PFSK-1 (cell line): Measurements from ENCODE around the gene SLC35G3.

Experiments
- FOXP2 ChIP-seq: optimal IDR thresholded peaks from 2 replicates; pipeline ENCODE3; 2011; ENCODE audit warnings: borderline replicate concordance, control low read depth, inconsistent platforms; ENCODE audit not compliant: insufficient read depth; ENCODE audit errors: extremely low read length, extremely low read depth
- POLR2AphosphoS5 ChIP-seq: IDR thresholded peaks from 2 replicates; pipeline ENCODE4 v1.6.1; 2012; ENCODE audit warnings: low read depth, mild to moderate bottlenecking, control low read depth, low read length, moderate library complexity
- REST ChIP-seq, 2 experiments: IDR thresholded peaks; 2 replicates each; pipeline versions ENCODE4 v1.6.1 to v1.8.0; 2011 to 2012; ENCODE audit warnings: low read depth in 2 of 2, low read length in 2 of 2, control low read depth in 1 of 2, inconsistent platforms in 1 of 2, mild to moderate bottlenecking in 1 of 2, moderate library complexity in 1 of 2; ENCODE audit not compliant: insufficient read depth in 1 of 2
- SIN3A ChIP-seq: IDR thresholded peaks from 2 replicates; pipeline ENCODE4 v1.6.1; 2012; ENCODE audit warnings: mild to moderate bottlenecking, low read length, moderate library complexity, borderline replicate concordance; ENCODE audit not compliant: insufficient read depth
- TAF1 ChIP-seq: IDR thresholded peaks from 2 replicates; pipeline ENCODE4 v1.6.1; 2012; ENCODE audit warnings: low read length, control low read depth, borderline replicate concordance; ENCODE audit not compliant: insufficient read depth

GRCh38 chr17:35155246-35155645, 38.9 kb downstream of the SLC35G3 start:
- TF ChIP-seq POLR2AphosphoS5 (no peak), TAF1 (no peak), REST (IDR thresholded peaks at IDR 0.05; ENCODE audit: insufficient read depth in 1 of 2, low read depth in 2 of 2, low read length in 2 of 2) (no peak), SIN3A (no peak), FOXP2 (no peak)
